ENCODE data around the gene MAN1A1.

DNA sequence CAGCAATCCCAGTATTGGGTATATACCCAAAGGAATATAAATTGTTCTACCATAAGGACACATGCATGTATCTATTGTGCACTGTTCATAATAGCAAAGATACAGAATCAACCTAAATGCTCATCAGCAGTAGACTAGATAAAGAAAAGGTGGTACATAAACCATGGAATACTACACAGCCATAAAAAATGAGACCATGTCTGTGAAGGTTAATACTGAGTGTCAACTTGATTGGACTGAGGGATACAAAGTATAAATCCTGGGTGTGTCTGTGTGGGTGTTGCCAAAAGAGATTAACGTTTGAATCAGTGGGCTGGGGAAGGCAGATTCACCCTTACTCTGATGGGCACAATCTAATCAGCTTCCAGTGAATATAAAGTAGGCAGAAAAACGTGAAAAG, 86.9 kb downstream of the MAN1A1 start:
- TF ChIP-seq, protein P1, sequence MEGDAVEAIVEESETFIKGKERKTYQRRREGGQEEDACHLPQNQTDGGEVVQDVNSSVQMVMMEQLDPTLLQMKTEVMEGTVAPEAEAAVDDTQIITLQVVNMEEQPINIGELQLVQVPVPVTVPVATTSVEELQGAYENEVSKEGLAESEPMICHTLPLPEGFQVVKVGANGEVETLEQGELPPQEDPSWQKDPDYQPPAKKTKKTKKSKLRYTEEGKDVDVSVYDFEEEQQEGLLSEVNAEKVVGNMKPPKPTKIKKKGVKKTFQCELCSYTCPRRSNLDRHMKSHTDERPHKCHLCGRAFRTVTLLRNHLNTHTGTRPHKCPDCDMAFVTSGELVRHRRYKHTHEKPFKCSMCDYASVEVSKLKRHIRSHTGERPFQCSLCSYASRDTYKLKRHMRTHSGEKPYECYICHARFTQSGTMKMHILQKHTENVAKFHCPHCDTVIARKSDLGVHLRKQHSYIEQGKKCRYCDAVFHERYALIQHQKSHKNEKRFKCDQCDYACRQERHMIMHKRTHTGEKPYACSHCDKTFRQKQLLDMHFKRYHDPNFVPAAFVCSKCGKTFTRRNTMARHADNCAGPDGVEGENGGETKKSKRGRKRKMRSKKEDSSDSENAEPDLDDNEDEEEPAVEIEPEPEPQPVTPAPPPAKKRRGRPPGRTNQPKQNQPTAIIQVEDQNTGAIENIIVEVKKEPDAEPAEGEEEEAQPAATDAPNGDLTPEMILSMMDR (IDR thresholded peaks at IDR 0.05): no peak
- no peak for TF ChIP-seq POLR2AphosphoS5 (IDR thresholded peaks at IDR 0.05)
- no peak for TF ChIP-seq POLR2A (IDR thresholded peaks at IDR 0.05)

All from prostate gland (tissue), 2 donors.